Skeletal muscle tissue (tissue), 4 donors: ENCODE measurements around the gene CYP3A7. TPM values are rescaled to one million over a fixed set of nuclear protein-coding genes. Genes with fewer than 3 reads are reported as not detected.
"Not testable (repeated sequence)": the region's sequence is repeated elsewhere in the genome, so short reads cannot be mapped to it uniquely, and the experiment has no call there.

Experiments
- H3K27ac ChIP-seq: one replicate; pipeline ENCODE4 v1.7.0; 2013; ENCODE audit warnings: mild to moderate bottlenecking, low read depth, low read length, inconsistent platforms
- H3K27me3 ChIP-seq, 3 donors: one replicate each; pipeline ENCODE4 v1.7.0; 2013; ENCODE audit warnings: low read length in 3 of 3; ENCODE audit not compliant: control insufficient read depth in 3 of 3, insufficient read depth in 3 of 3
- H3K36me3 ChIP-seq, 3 donors: one replicate each; pipeline ENCODE4 v1.7.0; 2013; ENCODE audit warnings: low read length in 3 of 3; ENCODE audit not compliant: control insufficient read depth in 3 of 3, insufficient read depth in 3 of 3
- H3K4me1 ChIP-seq, 3 donors: one replicate each; pipeline ENCODE4 v1.7.0; 2013; ENCODE audit warnings: low read length in 3 of 3, mild to moderate bottlenecking in 3 of 3; ENCODE audit not compliant: control insufficient read depth in 3 of 3, insufficient read depth in 3 of 3
- H3K4me3 ChIP-seq, 3 donors: one replicate each; pipeline ENCODE4 v1.7.0; 2013; ENCODE audit warnings: low read length in 3 of 3
- H3K9ac ChIP-seq, 3 donors: one replicate each; pipeline ENCODE4 v1.7.0; 2013; ENCODE audit warnings: low read length in 3 of 3, mild to moderate bottlenecking in 3 of 3, moderate library complexity in 2 of 3, low read depth in 1 of 3
- H3K9me3 ChIP-seq, 3 donors: one replicate each; pipeline ENCODE4 v1.7.0; 2013; ENCODE audit warnings: low read length in 3 of 3; ENCODE audit not compliant: control insufficient read depth in 3 of 3
- total RNA-seq: library from RNA; depleted of rRNA; stranded (reverse); fragments of >200 nt; gene quantifications from one replicate; pipeline ENCODE4 v1.2.3, GENCODE V29; 2014
- donor health status: Osteomylitis.

The CYP3A7 gene
- total RNA-seq, 1 donor from 2014 or later: 0.52 TPM

DNA sequence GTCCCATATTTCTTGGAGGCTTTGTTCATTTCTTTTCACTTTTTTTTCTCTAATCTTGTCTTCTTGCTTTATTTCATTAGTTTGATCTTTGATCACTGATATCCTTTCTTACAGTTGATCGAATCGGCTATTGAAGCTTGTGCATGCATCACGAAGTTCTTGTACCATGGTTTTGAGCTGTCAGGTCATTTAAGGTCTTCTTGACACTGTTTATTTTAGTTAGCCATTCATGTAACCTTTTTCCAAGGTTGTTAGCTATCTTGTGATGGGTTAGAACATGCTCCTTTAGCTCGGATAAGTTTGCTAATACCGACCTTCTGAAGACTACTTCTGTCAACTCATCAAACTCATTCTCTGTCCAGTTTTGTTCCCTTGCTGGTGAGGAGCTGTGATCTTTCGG lies 42.4 kb downstream of the CYP3A7 start:
- H3K27me3 ChIP-seq, H3K9me3 ChIP-seq, H3K4me1 ChIP-seq, H3K4me3 ChIP-seq, H3K27ac ChIP-seq, H3K36me3 ChIP-seq, H3K9ac ChIP-seq: not testable (repeated sequence)

DNA sequence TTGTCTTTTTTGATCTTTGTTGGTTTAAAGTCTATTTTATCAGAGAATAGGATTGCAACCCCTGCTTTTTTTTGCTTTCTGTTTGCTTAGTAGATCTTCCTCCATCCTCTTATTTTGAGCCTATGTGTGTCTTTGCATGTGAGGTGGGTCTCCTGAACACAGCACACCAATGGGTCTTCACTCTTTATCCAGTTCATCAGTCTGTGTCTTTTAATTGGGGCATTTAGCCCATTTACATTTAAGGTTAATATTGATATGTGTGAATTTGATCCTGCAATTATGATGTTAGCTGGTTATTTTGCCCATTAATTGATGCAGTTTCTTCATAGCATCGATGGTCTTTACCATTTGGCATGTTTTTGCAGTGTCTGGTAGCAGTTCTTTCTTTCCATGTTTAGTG lies 43.3 kb downstream of the CYP3A7 start:
- H3K9ac ChIP-seq, H3K9me3 ChIP-seq, H3K27ac ChIP-seq: not testable (repeated sequence)

DNA sequence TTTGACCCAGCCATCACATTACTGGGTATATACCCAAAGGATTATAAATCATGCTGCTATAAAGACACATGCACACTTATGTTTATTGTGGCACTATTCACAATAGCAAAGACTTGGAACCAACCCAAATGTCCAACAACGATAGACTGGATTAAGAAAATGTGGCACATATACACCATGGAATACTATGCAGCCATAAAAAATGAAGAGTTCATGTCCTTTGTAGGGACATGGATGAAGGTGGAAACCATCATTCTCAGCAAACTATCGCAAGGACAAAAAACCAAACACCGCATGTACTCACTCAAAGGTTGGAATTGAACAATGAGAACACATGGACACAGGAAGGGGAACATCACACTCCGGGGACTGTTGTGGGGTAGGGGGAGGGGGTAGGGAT lies 44.1 kb downstream of the CYP3A7 start:
- H3K4me1 ChIP-seq, H3K4me3 ChIP-seq, H3K9ac ChIP-seq, H3K27me3 ChIP-seq, H3K27ac ChIP-seq, H3K9me3 ChIP-seq, H3K36me3 ChIP-seq: not testable (repeated sequence)

More for the DNA sequence above, 43.3 kb downstream of the CYP3A7 start:
- H3K4me1 ChIP-seq, H3K4me3 ChIP-seq, H3K27me3 ChIP-seq, H3K36me3 ChIP-seq: not testable (repeated sequence)

DNA sequence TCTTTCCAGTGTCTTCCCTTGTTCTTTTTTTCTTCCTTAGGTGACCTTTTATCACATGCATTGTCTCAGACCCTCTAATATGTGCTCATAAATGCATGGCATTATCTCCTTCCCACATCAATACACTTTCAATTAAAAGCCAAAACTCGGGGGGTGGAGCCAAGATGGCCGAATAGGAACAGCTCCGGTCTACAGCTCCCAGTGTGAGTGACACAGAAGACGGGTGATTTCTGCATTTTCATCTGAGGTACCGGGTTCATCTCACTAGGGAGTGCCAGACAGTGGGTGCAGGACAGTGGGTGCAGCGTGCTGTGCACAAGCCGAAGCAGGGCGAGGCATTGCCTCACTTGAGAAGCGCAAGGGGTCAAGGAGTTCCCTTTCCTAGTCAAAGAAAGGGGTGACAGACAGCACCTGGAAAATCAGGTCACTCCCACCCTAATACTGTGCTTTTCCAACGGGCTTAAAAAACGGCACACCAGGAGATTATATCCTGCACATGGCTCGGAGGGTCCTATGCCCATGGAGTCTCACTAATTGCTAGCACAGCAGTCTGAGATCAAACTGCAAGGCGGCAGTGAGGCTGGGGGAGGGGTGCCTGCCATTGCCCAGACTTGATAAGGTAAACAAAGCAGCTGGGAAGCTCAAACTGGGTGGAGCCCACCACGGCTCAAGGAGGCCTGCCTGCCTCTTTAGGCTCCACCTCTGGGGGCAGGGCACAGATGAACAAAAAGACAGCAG lies 49.0 kb downstream of the CYP3A7 start:
- H3K27me3 ChIP-seq, H3K9me3 ChIP-seq, H3K4me1 ChIP-seq, H3K9ac ChIP-seq, H3K4me3 ChIP-seq, H3K36me3 ChIP-seq, H3K27ac ChIP-seq: not testable (repeated sequence)

DNA sequence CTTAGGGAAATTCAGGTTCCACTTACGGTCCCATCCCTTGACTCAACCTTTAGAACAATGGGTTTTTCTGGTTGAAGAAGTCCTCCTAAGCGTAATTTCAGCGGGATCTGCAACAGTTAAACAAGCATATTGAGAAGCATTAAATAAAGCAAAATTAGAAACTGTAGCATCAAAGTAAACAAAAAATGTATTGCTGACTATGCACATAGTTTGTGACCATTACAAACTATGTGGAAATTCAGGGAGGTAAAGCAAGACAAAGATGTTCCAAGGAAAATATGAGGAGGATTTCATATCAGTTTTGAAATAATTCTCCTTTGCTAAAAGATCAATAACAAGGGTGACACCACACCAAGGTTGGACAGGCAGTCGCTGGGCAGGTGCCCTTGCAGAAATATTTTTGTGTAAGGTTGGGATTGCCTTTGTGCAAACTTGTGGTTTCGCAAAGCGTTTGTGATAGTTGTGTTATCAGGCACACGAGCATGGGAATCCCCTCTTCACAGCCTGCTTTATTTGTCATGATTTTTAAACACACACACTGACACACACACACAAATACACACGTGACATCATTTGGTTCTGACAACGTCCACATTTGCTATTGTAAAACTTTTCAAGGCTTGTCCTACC lies 49.8 kb downstream of the CYP3A7 start:
- Histone ChIP-seq H3K27ac (no peak overlapping the region), H3K4me3 (no peak overlapping the region), H3K4me1 (no peaks in the 10 kb centered on the region), H3K27me3 (no peaks in the 10 kb centered on the region), H3K36me3 (no peaks in the 10 kb centered on the region), H3K9me3 (peaks cover 0 to 3% (median 0%) of the 10 kb centered on the region in 3 donors), H3K9ac (no peak overlapping the region)

DNA sequence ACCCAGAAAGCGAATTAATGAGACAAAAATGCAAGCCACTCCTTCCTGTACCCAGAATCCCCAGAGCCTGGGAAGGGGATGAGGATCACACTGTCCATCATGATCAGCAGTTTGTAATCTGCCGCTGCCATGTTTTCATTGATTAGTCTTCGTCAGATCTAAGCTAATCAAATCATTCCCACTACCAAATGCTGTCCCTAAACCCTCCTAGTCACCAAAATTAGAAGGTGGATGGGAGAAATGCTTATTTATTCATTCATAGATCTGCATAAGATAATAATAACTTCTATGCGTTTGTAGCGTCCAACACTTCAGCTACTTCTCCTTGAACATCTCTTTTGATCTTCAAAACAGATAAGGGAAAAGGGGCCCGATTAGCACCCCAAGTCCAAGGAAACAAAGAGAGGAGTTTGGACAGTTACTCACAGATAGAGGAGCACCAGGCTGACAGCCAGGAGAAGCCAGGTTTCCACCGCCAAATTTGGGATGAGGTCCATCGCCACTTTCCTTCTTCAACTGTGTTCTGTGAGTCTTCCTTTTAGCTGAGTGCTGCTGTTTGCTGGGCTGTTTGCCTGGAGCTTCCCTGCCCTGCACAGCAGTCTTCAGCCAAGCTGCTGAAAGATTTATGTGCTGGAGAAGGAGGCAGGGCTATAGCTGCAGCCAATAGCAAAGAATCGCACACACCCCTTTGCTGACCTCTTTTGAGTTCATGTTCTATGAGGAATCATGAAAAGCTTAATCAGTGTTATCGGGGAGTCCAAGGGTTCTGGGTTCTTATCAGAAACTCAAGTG lies 55.4 kb downstream of the CYP3A7 start, which contains the start of gene CYP3A5:
CYP3A5 (minus strand) TSS at position 597 of the 792 bp plus-strand sequence; CDS start at position 497, 100 bp downstream.
- H3K9ac ChIP-seq: no peak within 1 kb of the TSS
- H3K27me3 ChIP-seq: no peaks in the 10 kb centered on the region
- H3K4me3 ChIP-seq: peak within 1 kb of the TSS in 1 of 3 donors; percentile 33
- H3K36me3 ChIP-seq: no peaks in the 10 kb centered on the region
- peaks cover 0 to 3% (median 0%) of the 10 kb centered on the region in 3 donors for H3K9me3 ChIP-seq
- H3K4me1 ChIP-seq: peaks cover 6 to 15% (median 8%) of the 10 kb centered on the region in 3 donors
- H3K27ac ChIP-seq: no peak within 1 kb of the TSS

DNA sequence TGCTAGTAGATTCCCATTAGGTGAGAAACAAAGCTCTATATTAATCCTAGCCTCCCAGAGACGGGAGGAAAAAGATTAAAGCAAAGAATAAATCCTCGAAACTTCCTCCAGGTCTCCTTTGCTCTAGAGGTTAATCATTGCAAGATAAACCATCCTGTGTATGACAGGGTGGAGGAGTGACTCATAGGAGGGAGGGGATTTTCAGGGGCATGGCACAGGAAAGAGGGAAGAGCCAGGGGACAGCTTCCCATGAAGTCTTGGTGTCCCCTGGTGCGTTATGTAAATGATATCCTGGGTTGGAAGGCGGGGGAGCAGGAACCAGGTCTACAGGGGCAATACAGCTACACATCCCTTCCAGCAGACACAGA lies 56.0 kb downstream of the CYP3A7 start:
- H3K9ac ChIP-seq: no peak overlapping the region
- H3K36me3 ChIP-seq: no peaks in the 10 kb centered on the region
- H3K27me3 ChIP-seq: no peaks in the 10 kb centered on the region
- H3K9me3 ChIP-seq: peaks cover 0 to 3% (median 0%) of the 10 kb centered on the region in 3 donors
- peaks cover 6 to 15% (median 8%) of the 10 kb centered on the region in 3 donors for H3K4me1 ChIP-seq
- H3K27ac ChIP-seq: no peak overlapping the region
- peak overlapping the region in 1 of 3 donors; percentile 33 for H3K4me3 ChIP-seq

DNA sequence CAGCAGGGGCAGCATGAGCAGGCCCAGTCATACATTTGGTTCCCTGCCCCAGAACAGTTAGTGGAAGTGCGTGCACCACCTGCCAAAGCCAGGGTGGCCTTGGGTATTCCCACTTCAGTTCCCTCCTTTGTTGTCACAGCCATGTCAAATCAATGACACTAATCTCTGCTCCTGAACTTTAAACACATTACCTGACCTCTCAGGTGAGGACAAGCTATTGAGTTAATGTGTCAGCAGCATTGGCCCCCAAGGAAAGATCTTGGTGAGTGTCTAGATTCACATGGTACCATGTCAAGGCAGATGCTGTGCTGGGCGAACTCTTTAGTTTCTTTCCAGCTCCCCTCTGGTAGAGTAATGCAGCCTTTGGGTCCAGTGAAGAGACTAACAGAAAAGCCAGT lies 57.3 kb downstream of the CYP3A7 start:
- Histone ChIP-seq H3K27me3 (no peaks in the 10 kb centered on the region), H3K27ac (no peak overlapping the region), H3K9ac (no peak overlapping the region), H3K36me3 (no peaks in the 10 kb centered on the region), H3K4me1 (peaks cover 6 to 15% (median 8%) of the 10 kb centered on the region in 3 donors), H3K4me3 (no peak overlapping the region), H3K9me3 (peaks cover 0 to 3% (median 0%) of the 10 kb centered on the region in 3 donors)

DNA sequence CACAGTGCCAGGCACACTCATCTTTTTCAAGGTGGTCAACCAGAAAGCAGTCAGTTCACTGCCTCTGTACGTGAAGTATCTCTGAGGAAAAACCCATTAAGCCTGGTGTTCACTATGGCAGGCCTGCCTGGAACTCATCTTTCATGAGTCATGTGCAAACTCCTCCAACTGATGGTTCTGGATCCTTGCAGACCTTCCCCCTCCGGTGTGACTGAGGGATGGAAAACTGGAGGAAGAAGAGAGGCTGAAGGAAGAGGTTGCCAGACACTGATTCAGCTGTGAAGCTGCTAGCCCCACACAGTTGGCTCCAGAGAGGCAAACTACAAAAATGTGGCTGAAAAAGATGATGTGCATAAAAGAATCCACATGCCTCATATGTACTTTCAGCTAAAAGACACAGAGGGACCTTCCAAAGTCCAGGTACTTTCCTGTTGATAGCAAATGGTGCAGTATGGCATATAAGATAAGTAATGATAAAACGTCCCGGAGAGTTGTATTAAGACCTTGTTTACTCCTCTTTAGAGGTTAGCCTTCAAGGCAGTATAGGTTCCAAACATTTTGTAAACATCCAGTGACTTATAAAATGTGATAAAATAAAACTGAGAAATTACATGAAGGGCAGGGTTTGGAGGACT lies 57.9 kb downstream of the CYP3A7 start:
- no peak overlapping the region for H3K9ac ChIP-seq
- H3K9me3 ChIP-seq: peaks cover 0 to 3% (median 0%) of the 10 kb centered on the region in 3 donors
- H3K27ac ChIP-seq: no peak overlapping the region
- H3K36me3 ChIP-seq: no peaks in the 10 kb centered on the region
- H3K27me3 ChIP-seq: no peaks in the 10 kb centered on the region
- peaks cover 6 to 15% (median 8%) of the 10 kb centered on the region in 3 donors for H3K4me1 ChIP-seq
- no peak overlapping the region for H3K4me3 ChIP-seq
